H1 (cell line): Measurements from ENCODE around the gene RFNG. TPM values are rescaled to one million over a fixed set of nuclear protein-coding genes. Genes with fewer than 3 reads are reported as not detected.

Experiments
- CTCF ChIA-PET: fragments of 300-600 bp; sonication (Branson Sonifier 250); formaldehyde crosslinking; loops from one replicate; lab custom pipeline; 2021; ENCODE audit not compliant: partially characterized antibody; lab: Charles Lee
- POLR2A ChIA-PET: fragments of 300-600 bp; sonication (Branson Sonifier 250); formaldehyde crosslinking; loops from one replicate; lab custom pipeline; 2021; ENCODE audit warnings: inconsistent platforms; ENCODE audit not compliant: partially characterized antibody; lab: Charles Lee
- DNase-seq, 2 experiments: peaks; one replicate each; pipeline versions ENCODE4 v3.0.0 to v3.0.0-alpha.2; 2010 to 2022; ENCODE audit warnings: low spot score in 2 of 2, low read depth in 1 of 2, mixed read lengths in 1 of 2
- FAIRE-seq: peaks from 2 replicates; lab custom pipeline; 2011; peaks lifted over from hg19 to GRCh38; lab: Jason Lieb, UNC
- H2AFZ ChIP-seq: 2 replicates; pipeline ENCODE4 v1.8.1; 2012; ENCODE audit warnings: low read length, inconsistent platforms
- H2AK5ac ChIP-seq: 2 replicates; pipeline ENCODE4 v1.6.1; 2013; ENCODE audit warnings: low read depth, low read length
- H2BK120ac ChIP-seq: replicated peaks from 2 replicates; pipeline ENCODE3; 2013; ENCODE audit warnings: low read depth, low read length, inconsistent platforms
- H2BK12ac ChIP-seq: 2 replicates; pipeline ENCODE4 v1.6.1; 2013; ENCODE audit warnings: low read depth, low read length
- H2BK15ac ChIP-seq: 2 replicates; pipeline ENCODE4 v1.6.1; 2013; ENCODE audit warnings: low read length
- H2BK20ac ChIP-seq: 2 replicates; pipeline ENCODE4 v1.6.1; 2013; ENCODE audit warnings: low read length
- H2BK5ac ChIP-seq: 2 replicates; pipeline ENCODE4 v1.6.1; 2013; ENCODE audit warnings: low read depth, low read length
- H3K14ac ChIP-seq: 2 replicates; pipeline ENCODE4 v1.6.1; 2013; ENCODE audit warnings: inconsistent platforms; ENCODE audit not compliant: insufficient read length
- H3K18ac ChIP-seq: 2 replicates; pipeline ENCODE4 v1.6.1; 2013; ENCODE audit warnings: low read length; ENCODE audit errors: extremely low read depth
- H3K23ac ChIP-seq: 2 replicates; pipeline ENCODE4 v1.6.1; 2013; ENCODE audit warnings: inconsistent platforms; ENCODE audit not compliant: insufficient read length
- H3K23me2 ChIP-seq: 2 replicates; pipeline ENCODE4 v1.6.1; 2013; ENCODE audit warnings: low read depth, low read length
- H3K27ac ChIP-seq: 2 replicates; pipeline ENCODE4 v1.6.1; 2011; ENCODE audit warnings: low read depth, low read length, inconsistent platforms
- H3K27me3 ChIP-seq, 4 experiments: replicated peaks in 1 of 4; 1 replicate in 1 of 4; 2 replicates in 3 of 4; pipeline versions ENCODE4 v1.6.1 to v1.8.1; 2011 to 2013; ENCODE audit warnings: low read length in 3 of 4, mild to moderate bottlenecking in 3 of 4, inconsistent platforms in 2 of 4, mixed read lengths in 2 of 4, moderate library complexity in 1 of 4; ENCODE audit not compliant: control insufficient read depth in 3 of 4, insufficient read depth in 3 of 4; ENCODE audit errors: extremely low read depth in 1 of 4
- H3K36me3 ChIP-seq, 4 experiments: 2 replicates each; pipeline versions ENCODE4 v1.6.1 to v1.8.1; 2011 to 2013; ENCODE audit warnings: mild to moderate bottlenecking in 4 of 4, low read length in 3 of 4, moderate library complexity in 2 of 4, control low read depth in 1 of 4, inconsistent platforms in 1 of 4; ENCODE audit not compliant: insufficient read depth in 4 of 4, control insufficient read depth in 2 of 4
- H3K4ac ChIP-seq: replicated peaks from 2 replicates; pipeline ENCODE3; 2013; ENCODE audit warnings: low read length, low read depth, mixed read lengths, inconsistent platforms; ENCODE audit not compliant: insufficient read length
- H3K4me1 ChIP-seq, 4 experiments: replicated peaks in 1 of 4; 1 replicate in 1 of 4; 2 replicates in 3 of 4; pipeline versions ENCODE4 v1.6.1 to v1.8.1; 2011 to 2013; ENCODE audit warnings: low read length in 3 of 4, inconsistent platforms in 2 of 4, mixed read lengths in 1 of 4; ENCODE audit not compliant: insufficient read depth in 4 of 4, control insufficient read depth in 3 of 4
- H3K4me2 ChIP-seq, 2 experiments: 2 replicates each; pipeline versions ENCODE4 v1.6.1 to v1.8.1; 2011 to 2013; ENCODE audit warnings: low read depth in 2 of 2, low read length in 2 of 2, control low read depth in 1 of 2, inconsistent platforms in 1 of 2, mild to moderate bottlenecking in 1 of 2; ENCODE audit not compliant: insufficient read depth in 1 of 2
- H3K4me3 ChIP-seq, 4 experiments: fragments of 200-600, 300-600 bp in 1 of 4; sonication (generic), shearing (Covaris generic), sonication (Bioruptor Twin) in 1 of 4; 2 replicates each; pipeline versions ENCODE4 v1.5.1 to v1.8.1; 2011 to 2016; ENCODE audit warnings: low read length in 4 of 4, low read depth in 3 of 4, control low read depth in 2 of 4, inconsistent platforms in 2 of 4, mild to moderate bottlenecking in 2 of 4, mixed read lengths in 1 of 4, moderate library complexity in 1 of 4; ENCODE audit not compliant: insufficient read depth in 2 of 4; ENCODE audit errors: extremely low read depth in 1 of 4
- H3K56ac ChIP-seq: replicated peaks from 2 replicates; pipeline ENCODE3; 2013; ENCODE audit warnings: low read depth, mild to moderate bottlenecking, mixed read lengths, low read length, inconsistent platforms; ENCODE audit not compliant: insufficient read length
- H3K79me1 ChIP-seq: 2 replicates; pipeline ENCODE4 v1.6.1; 2013; ENCODE audit warnings: low read depth, low read length, control low read depth
- H3K79me2 ChIP-seq, 2 experiments: 2 replicates each; pipeline versions ENCODE4 v1.6.1 to v1.8.1; 2012 to 2013; ENCODE audit warnings: low read length in 2 of 2, mild to moderate bottlenecking in 2 of 2, inconsistent platforms in 1 of 2; ENCODE audit not compliant: insufficient read depth in 2 of 2, control insufficient read depth in 1 of 2
- H3K9ac ChIP-seq, 4 experiments: replicated peaks in 1 of 4; 1 replicate in 1 of 4; 2 replicates in 3 of 4; pipeline versions ENCODE4 v1.6.1 to v1.8.1; 2011 to 2013; ENCODE audit warnings: low read depth in 3 of 4, low read length in 3 of 4, control low read depth in 2 of 4, mild to moderate bottlenecking in 2 of 4, moderate library complexity in 2 of 4, inconsistent platforms in 1 of 4; ENCODE audit errors: extremely low read depth in 1 of 4
- H3K9me3 ChIP-seq, 2 experiments: 2 replicates each; pipeline versions ENCODE4 v1.6.1 to v1.8.1; 2012 to 2013; ENCODE audit warnings: mild to moderate bottlenecking in 2 of 2, moderate library complexity in 2 of 2, control low read depth in 1 of 2, inconsistent platforms in 1 of 2, low read depth in 1 of 2, low read length in 1 of 2, mixed read lengths in 1 of 2; ENCODE audit not compliant: insufficient read depth in 2 of 2
- H4K20me1 ChIP-seq, 2 experiments: replicated peaks in 1 of 2; 2 replicates each; pipeline versions ENCODE3 to v1.8.1; 2011 to 2013; ENCODE audit warnings: inconsistent platforms in 2 of 2, low read length in 2 of 2, mild to moderate bottlenecking in 1 of 2; ENCODE audit not compliant: insufficient read depth in 2 of 2, control insufficient read depth in 1 of 2
- H4K5ac ChIP-seq: 2 replicates; pipeline ENCODE4 v1.6.1; 2013; ENCODE audit warnings: low read length, low read depth, mixed read lengths, inconsistent platforms; ENCODE audit not compliant: insufficient read length
- H4K8ac ChIP-seq: 2 replicates; pipeline ENCODE4 v1.8.0; 2013; ENCODE audit warnings: mild to moderate bottlenecking, moderate library complexity, low read length, inconsistent platforms; ENCODE audit not compliant: insufficient read depth; ENCODE audit errors: extremely low read depth
- H4K91ac ChIP-seq: replicated peaks from 2 replicates; pipeline ENCODE3; 2013; ENCODE audit warnings: low read length, mixed read lengths, inconsistent platforms; ENCODE audit not compliant: insufficient read length
- CBX5 ChIP-seq: fragments of 300-800, 300-1000 bp; sonication (generic); IDR thresholded peaks from 2 replicates; pipeline ENCODE4 v1.7.1; 2016; ENCODE audit warnings: antibody characterized with exemption, low read length, low read depth
- GTF2F1 ChIP-seq: IDR thresholded peaks from 2 replicates; pipeline ENCODE4 v1.6.1; 2012; ENCODE audit warnings: low read depth, low read length, improper control_type of control experiment, borderline replicate concordance
- POLR2AphosphoS5 ChIP-seq: IDR thresholded peaks from 2 replicates; pipeline ENCODE4 v1.6.1; 2011; ENCODE audit warnings: low read depth, low read length
- RNF2 ChIP-seq: fragments of 200-900, 300-1000 bp; sonication (generic); IDR thresholded peaks from 2 replicates; pipeline ENCODE4 v1.7.1; 2016; ENCODE audit warnings: borderline replicate concordance, low read depth, mild to moderate bottlenecking, antibody characterized with exemption, low read length; ENCODE audit not compliant: poor library complexity, severe bottlenecking; ENCODE audit errors: missing control alignments
- SIX5 ChIP-seq: IDR thresholded peaks from 2 replicates; pipeline ENCODE4 v1.6.1; 2011; ENCODE audit warnings: mild to moderate bottlenecking, low read depth, low read length
- SP4 ChIP-seq: IDR thresholded peaks from 2 replicates; pipeline ENCODE4 v1.6.1; 2012; ENCODE audit warnings: low read length, inconsistent platforms
- TCF12 ChIP-seq: IDR thresholded peaks from 2 replicates; pipeline ENCODE4 v1.6.1; 2011; ENCODE audit warnings: low read depth, mild to moderate bottlenecking, low read length
- WGBS, 2 experiments: shearing (Covaris generic) in 1 of 2; methylation state at CpG; one replicate each; pipeline versions ENCODE4 v1.1.6 to v1.1.7; 2013 to 2015; ENCODE audit warnings: low lambda C conversion rate in 2 of 2, mixed read lengths in 2 of 2, inconsistent platforms in 1 of 2, low coverage in 1 of 2, missing lambda C conversion rate in 1 of 2; ENCODE audit not compliant: insufficient replicate concordance in 2 of 2, insufficient coverage in 1 of 2, insufficient read length in 1 of 2; ENCODE audit errors: extremely low coverage in 1 of 2, missing lambda C conversion rate in 1 of 2; 5-methylcytosine and 5-hydroxymethylcytosine counted together
- polyA plus RNA-seq, 7 experiments: library from polyadenylated mRNA; depleted of rRNA in 3 of 7; stranded (reverse) in 5 of 7; unstranded in 2 of 7; fragments of >200 nt in 5 of 7; fragments of 200-250 nt in 2 of 7; gene quantifications; 1 replicate in 5 of 7; 2 replicates in 1 of 7; 4 replicates in 1 of 7; pipeline versions ENCODE4 v1.2.1 to v1.2.3, GENCODE V29; 2011 to 2013; ENCODE audit warnings: missing spikeins in 2 of 7, mixed read lengths in 2 of 7
- total RNA-seq: library from RNA; stranded (reverse); fragmentation: NEBNext Ultra II Directional; extraction: Animal tissue kit (Norgen Biotek cat#: 25700); gene quantifications from 2 replicates; pipeline ENCODE4 v1.2.1, GENCODE V29; 2021
- TF ChIP-seq, protein P1 (sequence below): IDR thresholded peaks from 2 replicates; pipeline ENCODE4 v1.6.1; 2012; ENCODE audit warnings: inconsistent platforms

The RFNG gene
- total and polyA plus RNA-seq, 2 of the 8 experiments (the other 6 are each of a cell fraction or from before 2014, with no cell fraction given): 26.7 to 28.4 TPM

DNA sequence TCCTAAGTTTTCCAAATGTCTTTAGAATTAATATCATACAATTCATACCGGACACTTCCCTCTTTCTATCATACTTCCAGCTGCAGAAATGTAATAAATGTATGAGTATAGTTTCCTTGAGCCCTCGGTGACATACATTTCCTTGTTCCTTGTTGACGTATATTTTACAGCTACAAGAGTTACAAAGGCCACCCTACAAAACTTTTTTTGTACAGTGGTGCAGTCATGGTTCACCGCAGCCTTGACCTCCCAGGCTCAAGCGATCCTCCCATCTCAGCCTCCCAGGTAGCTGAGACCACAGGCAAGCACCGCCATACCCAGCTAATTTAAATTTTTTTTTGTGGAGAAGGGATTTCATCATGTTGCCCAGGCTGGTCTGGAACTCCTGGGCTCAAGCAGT is 21.2 kb upstream of the RFNG start:
- no peaks in the 10 kb centered on the region for H3K79me2 ChIP-seq
- H3K23me2 ChIP-seq: no peaks in the 10 kb centered on the region
- H2AFZ ChIP-seq: no peak overlapping the region
- H3K27ac ChIP-seq: no peak overlapping the region
- H2BK20ac ChIP-seq: no peak overlapping the region
- H4K8ac ChIP-seq: no peak overlapping the region
- 83% methylated on average over 6 of the region's 6 CpGs; no CpG with 5 or more reads in 1 of the 2 experiments for WGBS, 2 experiments
- no peaks in the 10 kb centered on the region for H3K9me3 ChIP-seq
- no peak overlapping the region for H3K56ac ChIP-seq
- H3K4me1 ChIP-seq: no peaks in the 10 kb centered on the region
- no peaks in the 10 kb centered on the region for H3K79me1 ChIP-seq
- peaks cover 0 to 3% (median 0%) of the 10 kb centered on the region in 4 experiments; a peak in 1 of 8 replicates for H3K36me3 ChIP-seq
- no peak overlapping the region for H3K4ac ChIP-seq
- no peak overlapping the region for H3K4me3 ChIP-seq
- no peak for FAIRE-seq
- H2AK5ac ChIP-seq: no peak overlapping the region
- no peak overlapping the region for H4K91ac ChIP-seq
- no peak overlapping the region for H2BK120ac ChIP-seq
- no peak overlapping the region for H2BK5ac ChIP-seq
- no peak for DNase-seq
- H3K4me2 ChIP-seq: no peak overlapping the region
- peaks cover 2 to 3% of the 10 kb centered on the region in 2 experiments for H4K20me1 ChIP-seq
- H3K18ac ChIP-seq: no peak overlapping the region
- no peaks in the 10 kb centered on the region; a peak in 1 of 7 replicates for H3K27me3 ChIP-seq
- H3K14ac ChIP-seq: no peak overlapping the region
- POLR2A ChIA-PET: interaction anchor here (0.6 to 16.2 kb wide), 5 partner anchors 7 to 42 kb away, joined by 3 to 161 read pairs (median 48); partner anchors contain the start of genes DUS1L, FASN, GPS1 and RFNG
- H2BK15ac ChIP-seq: no peak overlapping the region
- no peak overlapping the region for H3K9ac ChIP-seq
- H4K5ac ChIP-seq: no peak overlapping the region
- no peak overlapping the region for H2BK12ac ChIP-seq
- no peak overlapping the region for H3K23ac ChIP-seq
- CTCF ChIA-PET: interaction anchor here (0.6 to 1.0 kb wide), 6 partner anchors 9 to 51 kb away, joined by 3 to 4 read pairs (median 3); no protein-coding TSS in a partner anchor
- no peak for TF ChIP-seq TCF12
- no peak for TF ChIP-seq RNF2
- no peak for TF ChIP-seq SP4
- TF ChIP-seq GTF2F1: no peak
- no peak for TF ChIP-seq CBX5
- no peak for TF ChIP-seq SIX5
- TF ChIP-seq, protein P1, sequence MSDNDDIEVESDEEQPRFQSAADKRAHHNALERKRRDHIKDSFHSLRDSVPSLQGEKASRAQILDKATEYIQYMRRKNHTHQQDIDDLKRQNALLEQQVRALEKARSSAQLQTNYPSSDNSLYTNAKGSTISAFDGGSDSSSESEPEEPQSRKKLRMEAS: no peak
- TF ChIP-seq POLR2AphosphoS5: no peak
